Measurements from ENCODE around the gene ASB7.
A peak's percentile ranks its signal among the peaks of the same experiment; 100 is the strongest.

The ASB7 gene

DNA sequence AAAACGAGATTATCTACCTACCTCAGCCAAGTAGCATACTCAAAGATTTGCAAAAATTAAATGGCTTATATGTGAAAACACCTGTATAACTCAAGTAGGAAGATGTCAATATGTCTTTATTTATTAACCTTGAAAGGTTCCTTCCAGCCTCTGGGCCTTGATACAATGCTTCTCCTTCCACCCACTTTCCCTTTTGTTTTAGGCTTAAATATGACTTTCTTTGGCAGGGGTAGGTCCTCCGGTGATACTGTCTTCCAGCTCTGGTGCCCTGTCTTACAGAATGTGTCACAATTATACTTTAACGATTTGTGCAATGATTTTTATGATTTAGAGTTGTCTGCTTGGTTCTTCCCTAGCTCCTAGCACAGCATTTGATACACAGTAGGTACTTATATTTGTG lies 4.5 kb upstream of the ASB7 start:
- no peak for DNase-seq (ENCODE audit: low spot score)

GRCh38 chr15:100598655-100599054 lies 3.7 kb upstream of the ASB7 start:
- no peak for DNase-seq (ENCODE audit: low spot score)

DNA sequence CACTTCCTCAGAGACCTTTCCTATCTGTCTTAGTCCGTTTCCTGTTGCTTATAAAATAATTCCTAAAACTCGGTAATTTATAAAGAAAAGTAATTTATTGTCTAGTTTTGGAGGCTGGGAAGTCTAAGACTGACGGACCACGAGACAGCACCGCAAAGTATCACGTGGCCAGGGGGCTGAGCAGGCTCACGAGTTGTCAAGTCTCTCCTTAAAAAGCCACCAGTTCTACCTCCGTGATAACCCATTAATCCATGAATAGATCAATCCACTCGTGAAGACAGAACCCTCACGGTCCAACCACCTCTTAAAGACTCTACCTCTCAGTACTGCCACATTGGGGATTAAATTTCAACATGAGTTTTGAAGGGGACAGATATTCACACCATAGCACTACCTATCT lies 1.2 kb upstream of the ASB7 start:
- DNase-seq (ENCODE audit: low spot score): no peak

DNA sequence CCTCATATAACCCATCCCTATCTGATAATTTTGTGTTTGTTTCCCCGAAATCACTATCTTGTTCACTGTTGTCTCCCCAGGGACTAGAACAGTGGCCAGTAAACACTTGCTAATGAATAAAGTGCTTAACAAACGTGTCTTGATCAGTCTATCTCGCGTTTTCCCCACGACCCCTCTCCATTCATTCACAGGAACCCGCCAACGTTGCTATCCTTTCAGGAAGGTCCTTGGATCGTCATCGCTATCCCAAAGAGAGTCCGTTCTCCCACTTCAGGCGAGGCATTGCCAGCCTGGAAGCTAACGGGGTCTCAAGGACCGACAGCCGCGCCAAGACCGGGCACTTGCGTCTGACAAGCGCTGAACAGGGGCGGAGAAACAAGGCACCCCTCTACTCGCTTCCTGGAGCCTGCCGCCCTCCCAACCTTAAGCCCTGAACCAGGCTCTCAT lies 749 bp upstream of the ASB7 start:
- peak; percentile 24 for DNase-seq (ENCODE audit: low spot score)

DNA sequence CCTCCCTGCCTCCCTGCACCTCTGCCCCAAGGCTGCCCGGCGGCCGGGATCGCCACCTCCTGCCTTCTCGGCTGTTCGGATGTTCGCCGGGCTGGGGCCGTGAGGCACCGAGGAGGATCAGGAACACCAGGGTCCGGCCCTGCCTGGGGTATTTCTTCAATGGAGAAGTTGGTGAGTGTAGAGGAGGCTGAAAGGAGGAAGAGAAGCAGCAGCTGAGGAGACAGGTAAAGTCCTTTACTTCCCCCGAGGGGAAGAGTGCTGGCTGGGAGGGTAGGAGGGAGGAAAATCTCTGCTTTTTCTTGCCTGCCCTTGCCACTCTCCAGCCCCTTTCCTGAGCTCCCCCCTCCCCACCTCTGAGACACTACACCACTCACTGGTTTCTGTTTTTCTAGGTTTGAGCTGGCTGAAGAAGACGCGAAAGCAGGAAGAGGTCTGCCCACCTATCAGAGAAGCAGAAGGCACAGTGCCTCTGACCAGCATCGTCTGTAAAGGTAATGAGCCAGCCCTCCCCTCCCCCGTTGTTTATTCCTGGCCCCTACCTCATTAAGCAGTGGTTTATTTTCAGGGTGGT lies 519 bp downstream of the ASB7 start:
- no peak for DNase-seq (ENCODE audit: low spot score)

GRCh38 chr15:100612539-100612938 lies 10.2 kb downstream of the ASB7 start:
- no peak for DNase-seq (ENCODE audit: low spot score)

GRCh38 chr15:100613208-100613607 lies 10.8 kb downstream of the ASB7 start:
- DNase-seq (ENCODE audit: low spot score): no peak

GRCh38 chr15:100614336-100614735 lies 11.9 kb downstream of the ASB7 start:
- no peak for DNase-seq (ENCODE audit: low spot score)

DNA sequence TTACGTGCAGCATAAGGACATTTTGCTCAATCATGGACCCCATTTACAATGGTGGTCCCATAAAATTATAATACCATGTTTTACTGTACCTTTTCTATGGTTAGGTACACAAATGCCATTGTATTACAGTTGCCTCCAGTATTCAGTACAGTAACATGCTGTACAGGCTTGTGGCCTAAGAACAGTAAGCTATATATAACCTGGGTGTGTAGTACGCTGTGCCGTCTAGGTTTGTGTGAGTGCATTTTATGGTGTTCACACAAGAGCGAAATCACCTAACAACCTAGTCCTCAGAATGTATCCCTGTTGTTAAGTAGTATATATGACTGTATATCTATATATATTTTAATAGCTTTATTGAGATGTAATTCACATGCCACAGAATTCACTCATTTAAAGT lies 12.5 kb downstream of the ASB7 start:
- no peak for DNase-seq (ENCODE audit: low spot score)

- no peak for DNase-seq (ENCODE audit: low spot score)
Measured at GRCh38 chr15:100615801-100616200, 13.4 kb downstream of the ASB7 start.

GRCh38 chr15:100616700-100617099 lies 14.3 kb downstream of the ASB7 start:
- no peak for DNase-seq (ENCODE audit: low spot score)

DNA sequence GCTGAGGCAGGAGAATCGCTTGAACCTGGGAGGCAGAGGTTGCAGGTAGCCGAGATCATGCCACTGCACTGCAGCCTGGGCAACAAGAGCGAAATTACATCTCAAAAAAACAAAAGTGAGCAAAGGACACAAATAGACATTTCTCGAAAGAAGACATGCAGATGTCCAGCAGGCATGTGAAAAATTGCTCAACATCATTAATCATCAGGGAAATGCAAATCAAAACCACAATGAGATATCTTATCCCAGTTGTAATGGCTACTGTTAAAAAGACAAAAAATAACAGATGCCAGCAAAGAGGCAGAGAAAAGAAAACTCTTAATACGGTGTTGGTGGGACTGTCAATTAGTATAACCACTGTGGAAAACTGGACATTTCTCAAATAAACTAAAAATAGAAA lies 20.9 kb downstream of the ASB7 start:
- DNase-seq (ENCODE audit: low spot score): no peak

DNA sequence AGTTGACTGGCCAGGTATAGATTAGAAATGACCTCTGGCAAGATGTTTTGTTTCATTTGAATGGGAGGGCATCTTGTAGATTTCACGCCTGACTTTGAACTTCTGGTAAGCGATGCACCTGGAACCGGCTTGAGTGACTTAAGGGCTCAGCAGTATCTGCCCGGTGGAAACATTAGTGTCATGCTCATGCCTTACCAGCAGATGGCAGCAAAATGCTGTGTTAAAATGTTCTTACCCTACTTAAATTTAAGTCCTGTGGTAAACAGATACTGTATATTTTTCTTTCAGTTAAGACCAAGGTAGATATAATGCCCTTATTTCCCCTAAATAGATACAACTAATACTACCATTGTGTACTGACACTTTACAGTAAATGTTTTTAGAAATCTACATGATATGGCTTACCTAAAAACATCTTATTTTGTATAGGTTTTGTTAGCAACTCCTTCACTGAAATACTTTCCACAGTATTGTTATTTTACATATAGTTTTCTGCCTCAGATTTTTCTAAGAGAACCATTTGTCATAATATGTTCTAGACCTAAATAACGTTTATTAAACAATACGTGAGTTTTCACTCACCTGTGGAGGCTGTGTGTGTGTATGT lies 25.5 kb downstream of the ASB7 start:
- peak; percentile 29 for DNase-seq (ENCODE audit: low spot score)

DNA sequence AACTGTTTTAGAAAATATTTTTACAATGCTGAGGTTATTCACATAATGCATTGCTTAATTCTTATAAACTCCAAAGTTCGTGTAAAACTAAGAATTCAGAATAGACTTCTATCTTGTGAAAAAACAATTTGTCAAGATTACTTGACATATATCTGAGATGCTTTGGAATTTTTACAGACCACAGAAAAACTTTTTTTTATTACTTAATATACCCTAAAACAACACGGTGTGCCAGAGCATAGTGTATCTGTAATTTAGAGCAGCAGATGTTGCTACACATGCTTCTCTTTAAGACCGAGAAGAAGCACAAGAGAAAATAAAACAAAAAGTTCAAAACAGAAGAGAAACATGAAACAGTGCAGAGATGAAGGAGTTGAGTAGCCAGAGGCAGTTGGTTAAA lies 26.4 kb downstream of the ASB7 start:
- no peak for DNase-seq (ENCODE audit: low spot score)

DNA sequence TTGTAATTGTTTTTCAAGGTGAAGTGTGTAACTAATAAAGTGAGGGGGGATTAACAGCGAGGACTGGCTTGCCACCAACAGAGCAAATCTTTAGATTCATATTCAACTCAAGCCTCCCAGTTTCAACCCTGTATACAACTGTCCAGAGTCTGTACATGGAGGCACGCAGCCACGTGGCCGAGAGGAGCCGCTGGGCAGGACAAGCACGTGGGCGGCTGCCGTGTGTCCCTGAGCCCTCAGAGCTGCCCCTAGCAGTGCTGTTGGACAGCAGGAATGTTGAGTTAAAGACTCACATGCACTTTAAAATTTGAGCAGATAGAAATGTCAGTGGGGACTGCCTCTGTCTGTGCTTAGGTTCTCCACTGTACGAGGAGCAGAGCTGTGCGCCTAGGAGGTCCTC lies 29.4 kb downstream of the ASB7 start:
- DNase-seq (ENCODE audit: low spot score): no peak

GRCh38 chr15:100633763-100634075 lies 31.3 kb downstream of the ASB7 start:
- no peak for DNase-seq (ENCODE audit: low spot score)

DNA sequence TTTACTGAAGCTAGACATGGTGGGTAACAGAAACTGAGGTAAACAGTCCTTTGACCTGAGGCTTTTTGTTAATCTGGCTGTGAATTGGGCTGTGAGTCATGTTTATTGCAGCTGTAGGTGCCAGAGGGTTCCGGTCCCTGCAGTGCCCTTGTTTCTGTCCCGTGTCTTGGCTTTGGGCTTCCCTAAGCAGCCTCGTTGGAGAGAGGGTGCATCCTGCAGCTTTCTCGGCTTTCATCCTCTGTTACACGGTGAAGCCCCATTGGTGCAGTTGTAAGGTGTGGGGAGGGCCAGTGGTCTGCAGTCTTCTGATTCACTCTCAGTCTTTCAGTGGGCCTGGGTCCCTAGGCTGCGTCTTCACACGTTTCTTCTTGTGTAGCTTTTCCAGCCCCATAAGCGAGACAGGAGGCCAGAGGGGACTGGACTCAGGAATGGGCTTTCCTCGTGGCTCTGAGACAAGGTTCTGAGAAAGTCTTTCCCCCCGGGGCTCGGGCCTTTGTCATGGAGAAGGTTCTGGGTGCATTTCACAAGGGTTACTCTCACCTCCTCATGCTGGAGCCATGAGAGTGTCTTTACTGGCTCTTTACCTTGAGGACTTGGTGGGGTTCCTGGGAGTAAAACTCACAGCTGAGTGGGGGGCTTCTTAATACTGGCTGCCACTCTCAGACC lies 33.1 kb downstream of the ASB7 start:
- no peak for DNase-seq (ENCODE audit: low spot score)

DNA sequence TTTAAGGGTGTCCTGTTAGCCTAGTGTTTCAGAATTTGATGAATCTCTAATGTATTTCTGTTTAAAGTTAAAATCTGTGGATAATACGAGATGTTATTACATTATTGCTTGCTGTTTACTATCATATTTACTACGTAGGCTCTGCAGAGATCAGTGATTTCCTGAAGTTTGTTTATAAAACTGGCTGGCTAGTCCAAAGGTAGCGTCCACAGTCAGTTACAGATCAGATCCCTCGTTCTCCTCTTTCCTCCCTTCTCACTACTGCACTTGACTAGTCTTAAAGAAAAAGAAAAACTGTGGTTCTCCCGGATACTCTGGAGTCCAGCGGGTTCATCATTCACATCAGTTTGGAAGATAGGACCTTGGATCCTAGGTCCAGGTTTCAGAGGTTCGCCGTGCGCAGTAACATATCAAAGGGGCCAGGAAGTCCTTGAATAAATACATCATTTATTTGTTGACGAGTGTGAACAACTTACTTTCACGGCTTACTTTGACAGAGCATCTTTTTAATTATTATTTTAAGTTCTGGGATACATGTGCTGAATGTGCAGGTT lies 35.9 kb downstream of the ASB7 start:
- DNase-seq (ENCODE audit: low spot score): no peak

DNA sequence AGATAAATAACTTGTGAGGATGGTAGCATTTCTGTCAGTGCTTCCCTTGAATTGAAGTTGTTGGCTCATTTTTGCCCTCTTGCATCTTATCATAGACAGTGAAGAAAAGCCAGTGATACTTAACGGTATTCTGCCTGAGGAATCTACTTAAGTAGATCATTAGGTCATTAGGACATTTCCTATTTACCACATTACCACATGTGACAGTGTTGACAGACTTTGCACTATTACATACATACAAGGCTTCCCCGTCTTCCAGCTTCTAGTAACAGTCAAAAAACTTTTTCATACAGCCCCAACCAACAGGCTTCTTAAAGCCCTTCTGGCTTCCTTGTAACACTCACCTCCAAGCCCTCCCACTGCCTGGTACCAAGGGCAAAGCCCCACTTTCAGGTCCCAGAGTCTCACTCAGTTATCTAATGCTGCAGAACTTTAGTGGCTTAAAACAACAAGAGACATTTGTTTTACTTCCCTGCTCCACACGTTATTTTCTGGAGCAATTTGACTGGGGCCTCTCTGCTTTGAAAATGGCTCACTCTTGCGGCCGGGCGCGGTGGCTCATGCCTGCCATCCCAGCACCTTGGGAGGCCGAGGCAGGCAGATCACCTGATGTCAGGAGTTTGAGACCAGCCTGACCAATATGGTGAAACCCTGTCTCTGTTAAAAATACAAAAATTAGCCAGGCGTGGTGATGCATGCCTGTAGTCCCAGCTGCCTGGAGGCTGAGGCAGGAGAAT lies 40.0 kb downstream of the ASB7 start:
- DNase-seq (ENCODE audit: low spot score): no peak

DNA sequence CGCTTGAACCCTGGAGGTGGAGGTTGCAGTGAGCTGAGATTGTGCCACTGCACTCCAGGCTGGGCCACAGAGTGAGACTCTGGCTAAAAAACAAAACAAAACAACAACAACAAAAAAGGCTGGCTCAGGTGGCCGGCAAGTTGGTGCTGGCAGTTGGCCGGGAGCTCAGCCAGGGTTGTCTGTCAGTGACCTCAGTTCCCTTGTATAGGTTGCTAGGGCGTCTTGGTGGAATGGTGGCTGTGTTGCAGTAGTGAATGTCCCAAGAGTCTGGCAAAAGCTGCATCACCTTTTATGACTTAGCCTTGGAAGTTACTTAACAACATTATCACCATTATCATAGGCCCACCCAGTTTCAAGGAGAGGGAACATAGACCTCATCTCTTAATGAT lies 40.6 kb downstream of the ASB7 start:
- no peak for DNase-seq (ENCODE audit: low spot score)

- no peak for DNase-seq (ENCODE audit: low spot score)
Measured at GRCh38 chr15:100645671-100646070, 43.3 kb downstream of the ASB7 start.

- DNase-seq (ENCODE audit: low spot score): no peak
Measured at GRCh38 chr15:100648951-100649350, 46.6 kb downstream of the ASB7 start.

DNA sequence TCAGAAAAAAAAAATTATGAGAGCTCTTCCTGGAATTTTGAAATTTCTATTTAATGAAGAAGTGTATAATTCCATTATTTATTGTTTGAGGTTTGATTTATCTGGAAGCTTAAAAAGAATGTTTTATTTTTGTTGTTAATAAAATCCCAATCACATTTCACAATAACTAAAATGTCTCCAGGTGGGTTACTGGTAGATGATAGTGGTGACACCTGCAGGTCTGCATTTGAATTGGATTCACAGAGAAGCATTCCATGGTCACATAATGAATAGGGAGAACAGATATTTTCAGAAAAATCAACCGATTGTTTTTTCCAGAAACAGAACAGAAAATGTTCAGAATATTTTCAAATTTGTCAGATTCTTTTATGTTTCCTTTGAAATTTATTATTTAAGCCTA lies 48.3 kb downstream of the ASB7 start:
- no peak for DNase-seq (ENCODE audit: low spot score)
